Measurements from ENCODE around the gene SULT1C3. TPM values are rescaled to one million over a fixed set of nuclear protein-coding genes. Genes with fewer than 3 reads are reported as not detected.
"Not testable (repeated sequence)": the region's sequence is repeated elsewhere in the genome, so short reads cannot be mapped to it uniquely, and the experiment has no call there.

Gene SULT1C3
- total and polyA plus RNA-seq, 2 donors (not counting 1 experiment from before 2014, with no cell fraction given), result not detected

- Mint-ChIP-seq H3K9me3 (ENCODE audit: insufficient read depth) (peaks cover 5% of the 10 kb centered on the region), H3K4me1 (no peaks in the 10 kb centered on the region), H3K27me3 (peaks cover 6% of the 10 kb centered on the region), H3K27ac (no peak overlapping the region), H3K4me3 (no peak overlapping the region)
- Histone ChIP-seq H3K36me3 (replicated peaks in 1 of 2; ENCODE audit: control extremely low read depth in 1 of 2, control insufficient read depth in 1 of 2, extremely low read depth in 1 of 2, insufficient read depth in 2 of 2, low read length in 1 of 2) (no peaks in the 10 kb centered on the region), H2AFZ (ENCODE audit: insufficient read depth, low read depth, low read length, poor library complexity, severe bottlenecking) (no peak overlapping the region), H4K20me1 (ENCODE audit: control insufficient read depth, insufficient read depth, low read length, poor library complexity, severe bottlenecking) (no peaks in the 10 kb centered on the region), H3K27me3 (replicated peaks in 1 of 4; ENCODE audit: control extremely low read depth in 1 of 4, control insufficient read depth in 3 of 4, insufficient read depth in 4 of 4, low read length in 3 of 4) (no peaks in the 10 kb centered on the region), H3K9ac (ENCODE audit: low read length) (no peak overlapping the region), H3K79me2 (ENCODE audit: control insufficient read depth, insufficient read depth, low read length) (no peaks in the 10 kb centered on the region), H3K27ac (ENCODE audit: low read length in 2 of 2) (no peak overlapping the region), H3K4me2 (replicated peaks; ENCODE audit: low read depth, low read length, poor library complexity, severe bottlenecking) (no peak overlapping the region), H3K4me1 (ENCODE audit: control insufficient read depth in 2 of 2, insufficient read depth in 2 of 2, low read length in 2 of 2) (no peaks in the 10 kb centered on the region), H3K4me3 (ENCODE audit: control extremely low read depth in 1 of 5, extremely low read depth in 1 of 5, insufficient read depth in 1 of 5, low read depth in 2 of 5, low read length in 4 of 5) (no peak overlapping the region), H3K9me3 (ENCODE audit: control extremely low read depth in 1 of 3, control insufficient read depth in 2 of 3, insufficient read depth in 1 of 3, low read length in 2 of 3) (no peaks in the 10 kb centered on the region)
- ATAC-seq (ENCODE audit: low read depth) (no peak), DNase-seq (no peak)
- no peak for TF ChIP-seq EZH2 (IDR thresholded peaks at IDR 0.05; ENCODE audit: borderline replicate concordance, insufficient read depth, low read depth, low read length, poor library complexity, severe bottlenecking)
- no peak for TF ChIP-seq CTCF (IDR thresholded peaks at IDR 0.05)
- intact Hi-C loops (cut with micrococcal nuclease), result no loop called here
- CTCF ChIA-PET, result no interaction called here
- 100% methylated on average over 4 of the region's 5 CpGs for WGBS (ENCODE audit: insufficient coverage)
- POLR2A ChIA-PET, result no interaction called here
These were observed 39.7 kb downstream of the SULT1C3 start for GRCh38 chr2:108279468-108279867.

- H3K9me3 Mint-ChIP-seq (ENCODE audit: insufficient read depth), result peaks cover 7% of the 10 kb centered on the region
- TF ChIP-seq EZH2 (IDR thresholded peaks at IDR 0.05; ENCODE audit: borderline replicate concordance, insufficient read depth, low read depth, low read length, poor library complexity, severe bottlenecking) (no peak), CTCF (IDR thresholded peaks at IDR 0.05) (no peak)
- POLR2A ChIA-PET, result no interaction called here
These were observed 40.7 kb downstream of the SULT1C3 start for GRCh38 chr2:108280466-108280865.

GRCh38 chr2:108284566-108284965 lies 44.8 kb downstream of the SULT1C3 start:
- H3K4me3 ChIP-seq (ENCODE audit: control extremely low read depth in 1 of 5, extremely low read depth in 1 of 5, insufficient read depth in 1 of 5, low read depth in 2 of 5, low read length in 4 of 5); H3K4me3 Mint-ChIP-seq; H3K9me3 Mint-ChIP-seq (ENCODE audit: insufficient read depth); H3K4me1 Mint-ChIP-seq; H3K27ac ChIP-seq (ENCODE audit: low read length in 2 of 2); DNase-seq; H3K9me3 ChIP-seq (ENCODE audit: control extremely low read depth in 1 of 3, control insufficient read depth in 2 of 3, insufficient read depth in 1 of 3, low read length in 2 of 3); H3K27me3 ChIP-seq (replicated peaks in 1 of 4; ENCODE audit: control extremely low read depth in 1 of 4, control insufficient read depth in 3 of 4, insufficient read depth in 4 of 4, low read length in 3 of 4); H3K9ac ChIP-seq (ENCODE audit: low read length); H3K27ac Mint-ChIP-seq; H3K36me3 ChIP-seq (replicated peaks in 1 of 2; ENCODE audit: control extremely low read depth in 1 of 2, control insufficient read depth in 1 of 2, extremely low read depth in 1 of 2, insufficient read depth in 2 of 2, low read length in 1 of 2); CTCF ChIA-PET; H3K79me2 ChIP-seq (ENCODE audit: control insufficient read depth, insufficient read depth, low read length); intact Hi-C loops (cut with micrococcal nuclease); ATAC-seq (ENCODE audit: low read depth); H4K20me1 ChIP-seq (ENCODE audit: control insufficient read depth, insufficient read depth, low read length, poor library complexity, severe bottlenecking); POLR2A ChIA-PET; H3K4me1 ChIP-seq (ENCODE audit: control insufficient read depth in 2 of 2, insufficient read depth in 2 of 2, low read length in 2 of 2); H3K4me2 ChIP-seq (replicated peaks; ENCODE audit: low read depth, low read length, poor library complexity, severe bottlenecking); H2AFZ ChIP-seq (ENCODE audit: insufficient read depth, low read depth, low read length, poor library complexity, severe bottlenecking): not testable (repeated sequence)
- peaks cover 12% of the 10 kb centered on the region for H3K27me3 Mint-ChIP-seq
- 83% methylated on average over 2 of the region's 7 CpGs for WGBS (ENCODE audit: insufficient coverage)

More at GRCh38 chr2:108280466-108280865, 40.7 kb downstream of the SULT1C3 start:
- ATAC-seq (ENCODE audit: low read depth), result no peak
- Histone ChIP-seq H4K20me1 (ENCODE audit: control insufficient read depth, insufficient read depth, low read length, poor library complexity, severe bottlenecking) (no peaks in the 10 kb centered on the region), H3K79me2 (ENCODE audit: control insufficient read depth, insufficient read depth, low read length) (no peaks in the 10 kb centered on the region), H3K9me3 (ENCODE audit: control extremely low read depth in 1 of 3, control insufficient read depth in 2 of 3, insufficient read depth in 1 of 3, low read length in 2 of 3) (peaks cover 0 to under 1% (median 0%) of the 10 kb centered on the region in 3 donors), H3K36me3 (replicated peaks in 1 of 2; ENCODE audit: control extremely low read depth in 1 of 2, control insufficient read depth in 1 of 2, extremely low read depth in 1 of 2, insufficient read depth in 2 of 2, low read length in 1 of 2) (no peaks in the 10 kb centered on the region), H2AFZ (ENCODE audit: insufficient read depth, low read depth, low read length, poor library complexity, severe bottlenecking) (no peak overlapping the region), H3K4me2 (replicated peaks; ENCODE audit: low read depth, low read length, poor library complexity, severe bottlenecking) (no peak overlapping the region), H3K27me3 (replicated peaks in 1 of 4; ENCODE audit: control extremely low read depth in 1 of 4, control insufficient read depth in 3 of 4, insufficient read depth in 4 of 4, low read length in 3 of 4) (no peaks in the 10 kb centered on the region), H3K9ac (ENCODE audit: low read length) (no peak overlapping the region), H3K4me1 (ENCODE audit: control insufficient read depth in 2 of 2, insufficient read depth in 2 of 2, low read length in 2 of 2) (no peaks in the 10 kb centered on the region), H3K27ac (ENCODE audit: low read length in 2 of 2) (no peak overlapping the region), H3K4me3 (ENCODE audit: control extremely low read depth in 1 of 5, extremely low read depth in 1 of 5, insufficient read depth in 1 of 5, low read depth in 2 of 5, low read length in 4 of 5) (no peak overlapping the region)
- intact Hi-C loops (cut with micrococcal nuclease), result no loop called here
- H3K4me1 Mint-ChIP-seq, result no peaks in the 10 kb centered on the region
- no peak overlapping the region for H3K4me3 Mint-ChIP-seq
- DNase-seq, result no peak
- CTCF ChIA-PET, result no interaction called here
- WGBS (ENCODE audit: insufficient coverage), result 58% methylated on average over 3 of the region's 3 CpGs
- peaks cover 11% of the 10 kb centered on the region for H3K27me3 Mint-ChIP-seq
- no peak overlapping the region for H3K27ac Mint-ChIP-seq
